ENCODE data around the gene STARD3. TPM values are rescaled to one million over a fixed set of nuclear protein-coding genes. Genes with fewer than 3 reads are reported as not detected.

STARD3 gene
- total RNA-seq, 1 donor from 2014 or later: 11.5 TPM

- no peak overlapping the region for H3K4me3 ChIP-seq (ENCODE audit: low read length in 3 of 3)
- peaks cover 55 to 71% (median 64%) of the 10 kb centered on the region in 3 donors for H3K27me3 ChIP-seq (ENCODE audit: control insufficient read depth in 3 of 3, insufficient read depth in 3 of 3, low read length in 3 of 3)
- no peaks in the 10 kb centered on the region for H3K9me3 ChIP-seq (ENCODE audit: control insufficient read depth in 3 of 3, low read length in 3 of 3)
- H3K36me3 ChIP-seq (ENCODE audit: control insufficient read depth in 3 of 3, insufficient read depth in 3 of 3, low read length in 3 of 3): no peaks in the 10 kb centered on the region
- H3K4me1 ChIP-seq (ENCODE audit: control insufficient read depth in 3 of 3, insufficient read depth in 3 of 3, low read length in 3 of 3): peaks cover 0 to 8% (median 2%) of the 10 kb centered on the region in 3 donors
- no peak overlapping the region for H3K27ac ChIP-seq (ENCODE audit: low read depth, low read length)
- H3K9ac ChIP-seq (ENCODE audit: low read depth in 1 of 3, low read length in 3 of 3): no peak overlapping the region
Measured at GRCh38 chr17:39611401-39612112, 25.4 kb upstream of the STARD3 start.

DNA sequence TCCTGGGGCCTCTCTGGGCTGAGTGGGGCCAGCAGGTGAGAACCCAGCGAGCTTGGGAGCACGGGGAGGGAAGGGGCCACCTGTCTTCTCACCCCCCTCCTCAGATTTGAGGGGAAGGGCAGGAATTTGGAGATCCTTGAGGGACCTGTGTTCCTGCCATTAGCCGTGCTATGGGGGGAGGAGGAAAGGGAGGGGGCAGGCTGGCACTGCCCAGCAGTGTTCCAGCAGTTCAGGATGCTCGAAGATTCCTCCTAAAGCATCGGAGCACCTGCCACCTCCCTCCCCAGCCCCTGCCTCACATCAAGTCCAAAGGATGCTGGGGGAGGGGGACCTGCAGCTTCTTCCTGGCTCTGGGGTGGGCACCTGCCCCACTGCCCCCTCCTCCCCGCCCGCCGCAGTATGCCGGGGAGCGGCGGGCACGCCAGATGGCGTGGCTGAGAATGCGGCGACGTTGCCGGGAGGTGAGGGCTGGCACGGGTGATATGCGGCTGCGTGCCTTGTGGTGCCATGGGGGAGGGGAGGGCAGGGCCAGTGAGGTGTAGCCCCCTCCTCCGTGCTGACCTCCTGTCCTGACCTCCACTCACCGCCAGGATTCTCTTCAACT, 24.6 kb upstream of the STARD3 start:
- H3K9me3 ChIP-seq (ENCODE audit: control insufficient read depth in 3 of 3, low read length in 3 of 3): no peaks in the 10 kb centered on the region
- H3K4me1 ChIP-seq (ENCODE audit: control insufficient read depth in 3 of 3, insufficient read depth in 3 of 3, low read length in 3 of 3): peaks cover 0 to 2% (median 1%) of the 10 kb centered on the region in 3 donors
- no peak overlapping the region for H3K4me3 ChIP-seq (ENCODE audit: low read length in 3 of 3)
- H3K27me3 ChIP-seq (ENCODE audit: control insufficient read depth in 3 of 3, insufficient read depth in 3 of 3, low read length in 3 of 3): peaks cover 52 to 71% (median 62%) of the 10 kb centered on the region in 3 donors
- H3K36me3 ChIP-seq (ENCODE audit: control insufficient read depth in 3 of 3, insufficient read depth in 3 of 3, low read length in 3 of 3): no peaks in the 10 kb centered on the region
- no peak overlapping the region for H3K27ac ChIP-seq (ENCODE audit: low read depth, low read length)
- no peak overlapping the region for H3K9ac ChIP-seq (ENCODE audit: low read depth in 1 of 3, low read length in 3 of 3)

- Histone ChIP-seq H3K36me3 (ENCODE audit: control insufficient read depth in 3 of 3, insufficient read depth in 3 of 3, low read length in 3 of 3) (no peaks in the 10 kb centered on the region), H3K9ac (ENCODE audit: low read depth in 1 of 3, low read length in 3 of 3) (no peak overlapping the region), H3K27me3 (ENCODE audit: control insufficient read depth in 3 of 3, insufficient read depth in 3 of 3, low read length in 3 of 3) (peaks cover 48 to 68% (median 58%) of the 10 kb centered on the region in 3 donors), H3K4me3 (ENCODE audit: low read length in 3 of 3) (no peak overlapping the region), H3K9me3 (ENCODE audit: control insufficient read depth in 3 of 3, low read length in 3 of 3) (no peaks in the 10 kb centered on the region), H3K4me1 (ENCODE audit: control insufficient read depth in 3 of 3, insufficient read depth in 3 of 3, low read length in 3 of 3) (peaks cover 0 to 4% (median 2%) of the 10 kb centered on the region in 3 donors), H3K27ac (ENCODE audit: low read depth, low read length) (no peak overlapping the region)
Measured at GRCh38 chr17:39612935-39613464, 23.9 kb upstream of the STARD3 start.

DNA sequence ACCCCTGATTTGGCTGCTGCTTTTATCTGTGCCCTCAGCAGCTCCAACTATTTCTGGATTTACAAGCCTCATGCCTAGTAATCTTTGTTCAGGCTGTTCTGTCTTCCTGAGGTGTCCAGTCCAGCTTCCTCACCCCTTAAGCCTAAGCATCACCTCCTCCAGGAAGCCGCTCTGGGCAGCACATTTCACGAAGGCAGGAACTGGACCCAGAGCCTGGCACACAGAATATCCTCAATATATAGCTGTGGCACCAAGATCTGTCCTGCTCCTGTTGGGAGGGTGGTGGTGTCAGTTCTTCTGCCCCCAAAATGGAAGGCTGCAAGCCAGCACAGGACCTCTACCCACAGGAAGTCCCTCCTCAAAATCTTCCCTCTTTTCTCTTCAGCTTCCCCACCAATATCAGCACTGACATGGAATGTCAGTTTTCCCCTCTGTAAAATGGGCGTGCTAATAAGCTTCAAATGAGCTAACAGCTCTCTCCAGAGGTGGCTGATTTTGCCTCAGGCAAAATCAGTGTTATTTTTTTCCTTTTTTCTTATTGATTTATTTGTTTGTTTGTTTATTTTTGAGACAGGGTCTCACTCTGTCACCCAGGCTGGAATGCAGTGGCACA, 22.3 kb upstream of the STARD3 start:
- H3K27me3 ChIP-seq (ENCODE audit: control insufficient read depth in 3 of 3, insufficient read depth in 3 of 3, low read length in 3 of 3): peaks cover 32 to 53% (median 44%) of the 10 kb centered on the region in 3 donors
- H3K4me3 ChIP-seq (ENCODE audit: low read length in 3 of 3): no peak overlapping the region
- no peak overlapping the region for H3K9ac ChIP-seq (ENCODE audit: low read depth in 1 of 3, low read length in 3 of 3)
- H3K36me3 ChIP-seq (ENCODE audit: control insufficient read depth in 3 of 3, insufficient read depth in 3 of 3, low read length in 3 of 3): no peaks in the 10 kb centered on the region
- H3K9me3 ChIP-seq (ENCODE audit: control insufficient read depth in 3 of 3, low read length in 3 of 3): no peaks in the 10 kb centered on the region
- H3K27ac ChIP-seq (ENCODE audit: low read depth, low read length): no peak overlapping the region
- H3K4me1 ChIP-seq (ENCODE audit: control insufficient read depth in 3 of 3, insufficient read depth in 3 of 3, low read length in 3 of 3): peaks cover 5 to 9% (median 5%) of the 10 kb centered on the region in 3 donors

DNA sequence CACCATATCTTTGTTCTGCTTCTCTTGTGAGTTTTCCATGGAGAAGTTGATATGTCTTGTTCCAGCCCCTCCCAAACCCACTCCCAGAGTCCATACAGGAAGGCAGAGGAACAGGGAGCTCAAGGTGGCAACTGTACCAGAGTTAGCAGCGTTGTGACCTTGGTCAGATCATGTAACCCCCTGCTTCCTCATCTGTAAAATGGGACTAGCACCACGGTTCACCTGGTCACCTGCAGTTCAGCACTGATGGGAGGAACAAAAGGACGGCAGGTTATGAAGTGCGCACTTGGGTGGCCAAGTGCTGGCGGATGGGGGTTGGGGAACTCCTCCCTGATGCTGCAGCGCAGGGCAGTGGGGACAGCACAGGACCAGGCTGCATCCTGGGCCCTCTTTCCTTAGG, 21.5 kb upstream of the STARD3 start:
- Histone ChIP-seq H3K27me3 (ENCODE audit: control insufficient read depth in 3 of 3, insufficient read depth in 3 of 3, low read length in 3 of 3) (peaks cover 29 to 50% (median 41%) of the 10 kb centered on the region in 3 donors), H3K9me3 (ENCODE audit: control insufficient read depth in 3 of 3, low read length in 3 of 3) (no peaks in the 10 kb centered on the region), H3K27ac (ENCODE audit: low read depth, low read length) (no peak overlapping the region), H3K4me1 (ENCODE audit: control insufficient read depth in 3 of 3, insufficient read depth in 3 of 3, low read length in 3 of 3) (peaks cover 5 to 9% (median 5%) of the 10 kb centered on the region in 3 donors), H3K36me3 (ENCODE audit: control insufficient read depth in 3 of 3, insufficient read depth in 3 of 3, low read length in 3 of 3) (no peaks in the 10 kb centered on the region), H3K4me3 (ENCODE audit: low read length in 3 of 3) (no peak overlapping the region), H3K9ac (ENCODE audit: low read depth in 1 of 3, low read length in 3 of 3) (no peak overlapping the region)

DNA sequence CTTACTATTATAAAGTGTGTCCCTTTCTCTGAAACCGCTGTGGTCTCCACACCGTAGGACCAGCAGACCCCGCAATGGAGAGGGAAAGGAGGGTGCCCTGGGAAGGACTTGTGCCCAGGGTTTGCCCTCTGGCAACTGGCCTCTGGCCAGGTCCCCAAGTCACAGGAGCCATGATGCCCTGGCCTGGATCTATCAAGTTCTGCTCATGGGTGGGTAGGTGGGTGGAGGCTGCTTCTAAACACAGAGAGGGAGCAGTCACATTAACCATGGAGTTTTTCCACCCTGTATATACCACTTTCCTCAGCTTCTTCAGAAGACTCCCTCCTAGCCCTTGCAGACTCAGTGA, 19.9 kb upstream of the STARD3 start:
- H3K27me3 ChIP-seq (ENCODE audit: control insufficient read depth in 3 of 3, insufficient read depth in 3 of 3, low read length in 3 of 3): peaks cover 29 to 48% (median 40%) of the 10 kb centered on the region in 3 donors
- H3K4me3 ChIP-seq (ENCODE audit: low read length in 3 of 3): peak overlapping the region in 1 of 3 donors; percentile 29
- no peaks in the 10 kb centered on the region for H3K36me3 ChIP-seq (ENCODE audit: control insufficient read depth in 3 of 3, insufficient read depth in 3 of 3, low read length in 3 of 3)

GRCh38 chr17:39617446-39618245, 19.3 kb upstream of the STARD3 start:
- no peaks in the 10 kb centered on the region for H3K9me3 ChIP-seq (ENCODE audit: control insufficient read depth in 3 of 3, low read length in 3 of 3)

More for the DNA sequence above, 19.9 kb upstream of the STARD3 start:
- Histone ChIP-seq H3K9me3 (ENCODE audit: control insufficient read depth in 3 of 3, low read length in 3 of 3) (no peaks in the 10 kb centered on the region), H3K27ac (ENCODE audit: low read depth, low read length) (no peak overlapping the region), H3K4me1 (ENCODE audit: control insufficient read depth in 3 of 3, insufficient read depth in 3 of 3, low read length in 3 of 3) (peaks cover 6 to 10% (median 6%) of the 10 kb centered on the region in 3 donors), H3K9ac (ENCODE audit: low read depth in 1 of 3, low read length in 3 of 3) (no peak overlapping the region)

GRCh38 chr17:39618246-39618913, 18.6 kb upstream of the STARD3 start:
- H3K4me1 ChIP-seq (ENCODE audit: control insufficient read depth in 3 of 3, insufficient read depth in 3 of 3, low read length in 3 of 3): peaks cover 9 to 17% (median 11%) of the 10 kb centered on the region in 3 donors
- no peaks in the 10 kb centered on the region for H3K36me3 ChIP-seq (ENCODE audit: control insufficient read depth in 3 of 3, insufficient read depth in 3 of 3, low read length in 3 of 3)
- H3K9ac ChIP-seq (ENCODE audit: low read depth in 1 of 3, low read length in 3 of 3): peak overlapping the region in 1 of 3 donors; percentile 42
- no peaks in the 10 kb centered on the region for H3K9me3 ChIP-seq (ENCODE audit: control insufficient read depth in 3 of 3, low read length in 3 of 3)
- peak overlapping the region; percentile 39 to 80 (median 63) for H3K4me3 ChIP-seq (ENCODE audit: low read length in 3 of 3)
- no peak overlapping the region for H3K27ac ChIP-seq (ENCODE audit: low read depth, low read length)
- peaks cover 18 to 36% (median 28%) of the 10 kb centered on the region in 3 donors for H3K27me3 ChIP-seq (ENCODE audit: control insufficient read depth in 3 of 3, insufficient read depth in 3 of 3, low read length in 3 of 3)

More at GRCh38 chr17:39617446-39618245, 19.3 kb upstream of the STARD3 start:
- H3K27ac ChIP-seq (ENCODE audit: low read depth, low read length): no peak overlapping the region
- peaks cover 9 to 13% (median 9%) of the 10 kb centered on the region in 3 donors for H3K4me1 ChIP-seq (ENCODE audit: control insufficient read depth in 3 of 3, insufficient read depth in 3 of 3, low read length in 3 of 3)
- no peaks in the 10 kb centered on the region for H3K36me3 ChIP-seq (ENCODE audit: control insufficient read depth in 3 of 3, insufficient read depth in 3 of 3, low read length in 3 of 3)
- H3K4me3 ChIP-seq (ENCODE audit: low read length in 3 of 3): peak overlapping the region in 2 of 3 donors; percentile 29 to 40
- peaks cover 25 to 43% (median 34%) of the 10 kb centered on the region in 3 donors for H3K27me3 ChIP-seq (ENCODE audit: control insufficient read depth in 3 of 3, insufficient read depth in 3 of 3, low read length in 3 of 3)
- H3K9ac ChIP-seq (ENCODE audit: low read depth in 1 of 3, low read length in 3 of 3): peak overlapping the region in 1 of 3 donors; percentile 40
